KMS-11 (cell line): ENCODE measurements around the gene MAML2.

Experiments
- H2AFZ ChIP-seq: fragments of 200-600 bp; sonication (generic); 2 replicates; pipeline ENCODE4 v1.6.1; 2016; ENCODE audit warnings: antibody characterized with exemption, mixed run types, low read depth
- H3K27ac ChIP-seq: fragments of 200-600 bp; sonication (generic); 2 replicates; pipeline ENCODE4 v1.6.1; 2016; ENCODE audit warnings: mild to moderate bottlenecking, mixed run types
- H3K27me3 ChIP-seq: fragments of 200-600 bp; sonication (generic); 2 replicates; pipeline ENCODE4 v1.6.1; 2017; ENCODE audit warnings: mild to moderate bottlenecking, low read depth, mixed run types, moderate library complexity; ENCODE audit not compliant: insufficient read depth
- H3K36me3 ChIP-seq: fragments of 200-600 bp; sonication (generic); 2 replicates; pipeline ENCODE4 v1.6.1; 2017; ENCODE audit warnings: mild to moderate bottlenecking, mixed run types; ENCODE audit not compliant: insufficient read depth
- H3K4me1 ChIP-seq: fragments of 200-600 bp; sonication (generic); 2 replicates; pipeline ENCODE4 v1.6.1; 2016; ENCODE audit warnings: mild to moderate bottlenecking, low read depth, mixed run types; ENCODE audit not compliant: poor library complexity, severe bottlenecking
- H3K4me2 ChIP-seq: fragments of 200-600 bp; sonication (generic); 2 replicates; pipeline ENCODE4 v1.7.0; 2016; ENCODE audit warnings: mild to moderate bottlenecking, mixed run types
- H3K4me3 ChIP-seq: fragments of 200-600 bp; sonication (generic); IDR thresholded peaks from 2 replicates; pipeline ENCODE4 v1.6.1; 2017; ENCODE audit warnings: low read depth, low read length, mixed read lengths; ENCODE audit not compliant: insufficient read depth
- H3K79me2 ChIP-seq: fragments of 200-600 bp; sonication (generic); 2 replicates; pipeline ENCODE4 v1.6.1; 2016; ENCODE audit warnings: low read depth, mixed run types; ENCODE audit not compliant: insufficient read depth
- H3K9ac ChIP-seq: fragments of 200-600 bp; sonication (generic); 2 replicates; pipeline ENCODE4 v1.6.1; 2016; ENCODE audit warnings: mild to moderate bottlenecking, mixed run types
- H4K20me1 ChIP-seq: fragments of 200-600 bp; sonication (generic); 2 replicates; pipeline ENCODE4 v1.6.1; 2016; ENCODE audit warnings: mild to moderate bottlenecking, mixed run types; ENCODE audit not compliant: insufficient read depth
- CTCF ChIP-seq: fragments of 200-600 bp; sonication (generic); conservative IDR thresholded peaks from 2 replicates; pipeline ENCODE4 v1.6.1; 2017; ENCODE audit warnings: low read depth, mild to moderate bottlenecking, antibody characterized with exemption, low read length, moderate library complexity, mixed read lengths

Gene MAML2

GRCh38 chr11:95976550-95976949 is 366.4 kb downstream of the MAML2 start:
- H3K27ac ChIP-seq = no peak overlapping the region
- H2AFZ ChIP-seq = no peak overlapping the region
- no peak overlapping the region for H3K4me3 ChIP-seq
- H4K20me1 ChIP-seq = no peaks in the 10 kb centered on the region
- no peak overlapping the region for H3K4me2 ChIP-seq
- H3K79me2 ChIP-seq = no peaks in the 10 kb centered on the region
- H3K36me3 ChIP-seq = no peaks in the 10 kb centered on the region
- no peak overlapping the region for H3K9ac ChIP-seq
- H3K4me1 ChIP-seq = no peaks in the 10 kb centered on the region
- no peak for TF ChIP-seq CTCF
- no peaks in the 10 kb centered on the region for H3K27me3 ChIP-seq

- no peak overlapping the region for H3K9ac ChIP-seq
- no peaks in the 10 kb centered on the region for H3K79me2 ChIP-seq
- no peaks in the 10 kb centered on the region for H3K4me1 ChIP-seq
- no peaks in the 10 kb centered on the region for H4K20me1 ChIP-seq
- no peaks in the 10 kb centered on the region for H3K27me3 ChIP-seq
- H3K27ac ChIP-seq = no peak overlapping the region
- H2AFZ ChIP-seq = no peak overlapping the region
- H3K4me2 ChIP-seq = no peak overlapping the region
- H3K36me3 ChIP-seq = no peaks in the 10 kb centered on the region
- no peak for TF ChIP-seq CTCF
- H3K4me3 ChIP-seq = no peak overlapping the region
Observed at GRCh38 chr11:95975343-95975742, 367.7 kb downstream of the MAML2 start.

GRCh38 chr11:95972060-95972459 is 370.9 kb downstream of the MAML2 start:
- Histone ChIP-seq H2AFZ (no peak overlapping the region), H3K9ac (no peak overlapping the region), H4K20me1 (no peaks in the 10 kb centered on the region), H3K36me3 (no peaks in the 10 kb centered on the region), H3K4me3 (no peak overlapping the region), H3K79me2 (no peaks in the 10 kb centered on the region), H3K4me2 (no peak overlapping the region), H3K4me1 (no peaks in the 10 kb centered on the region), H3K27ac (no peak overlapping the region), H3K27me3 (no peaks in the 10 kb centered on the region)
- TF ChIP-seq CTCF = no peak

GRCh38 chr11:95968585-95968984 is 374.4 kb downstream of the MAML2 start:
- H3K9ac ChIP-seq = no peak overlapping the region
- no peak for TF ChIP-seq CTCF
- no peak overlapping the region for H3K4me3 ChIP-seq
- H3K4me1 ChIP-seq = no peaks in the 10 kb centered on the region
- no peaks in the 10 kb centered on the region for H4K20me1 ChIP-seq
- no peak overlapping the region for H3K27ac ChIP-seq
- H3K27me3 ChIP-seq = no peaks in the 10 kb centered on the region
- H3K79me2 ChIP-seq = no peaks in the 10 kb centered on the region
- no peak overlapping the region for H3K4me2 ChIP-seq
- no peaks in the 10 kb centered on the region for H3K36me3 ChIP-seq
- H2AFZ ChIP-seq = no peak overlapping the region

DNA sequence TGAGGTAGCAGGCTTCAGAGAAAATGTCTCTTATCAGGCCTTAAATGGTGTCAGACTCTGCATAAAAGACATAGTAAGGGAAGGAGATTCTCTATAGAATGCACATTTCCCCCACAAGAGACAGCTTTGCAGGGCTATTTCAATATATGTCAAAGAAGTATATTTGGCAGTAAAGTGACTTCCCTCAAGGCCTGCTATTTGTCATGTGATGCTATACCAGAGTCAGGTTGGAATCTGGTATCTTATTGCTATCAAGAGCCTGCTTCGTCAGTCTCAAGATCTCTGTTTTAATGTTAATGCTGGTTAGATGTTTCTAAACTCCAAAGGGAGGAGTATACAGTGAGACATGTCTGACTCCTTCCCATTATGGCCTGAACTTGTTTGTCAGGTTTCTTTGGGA is 378.7 kb downstream of the MAML2 start:
- Histone ChIP-seq H3K4me2 (no peak overlapping the region), H3K4me3 (no peak overlapping the region), H3K9ac (no peak overlapping the region), H4K20me1 (no peaks in the 10 kb centered on the region), H3K4me1 (no peaks in the 10 kb centered on the region), H3K27me3 (no peaks in the 10 kb centered on the region), H3K36me3 (no peaks in the 10 kb centered on the region), H3K27ac (no peak overlapping the region), H3K79me2 (no peaks in the 10 kb centered on the region), H2AFZ (no peak overlapping the region)
- TF ChIP-seq CTCF = no peak
